NOMO-1 treated with DMSO at 0.1 percent for 48 hours (cell line): ENCODE results near the gene ACTN4.
A peak's percentile ranks its signal among the peaks of the same experiment; 100 is the strongest.

ENCODE experiments used
- DNase-seq: peaks from one replicate; lab custom pipeline; 2025; ENCODE audit not compliant: unreplicated experiment; lab: John Stamatoyannopoulos, UW

ACTN4 gene

DNA sequence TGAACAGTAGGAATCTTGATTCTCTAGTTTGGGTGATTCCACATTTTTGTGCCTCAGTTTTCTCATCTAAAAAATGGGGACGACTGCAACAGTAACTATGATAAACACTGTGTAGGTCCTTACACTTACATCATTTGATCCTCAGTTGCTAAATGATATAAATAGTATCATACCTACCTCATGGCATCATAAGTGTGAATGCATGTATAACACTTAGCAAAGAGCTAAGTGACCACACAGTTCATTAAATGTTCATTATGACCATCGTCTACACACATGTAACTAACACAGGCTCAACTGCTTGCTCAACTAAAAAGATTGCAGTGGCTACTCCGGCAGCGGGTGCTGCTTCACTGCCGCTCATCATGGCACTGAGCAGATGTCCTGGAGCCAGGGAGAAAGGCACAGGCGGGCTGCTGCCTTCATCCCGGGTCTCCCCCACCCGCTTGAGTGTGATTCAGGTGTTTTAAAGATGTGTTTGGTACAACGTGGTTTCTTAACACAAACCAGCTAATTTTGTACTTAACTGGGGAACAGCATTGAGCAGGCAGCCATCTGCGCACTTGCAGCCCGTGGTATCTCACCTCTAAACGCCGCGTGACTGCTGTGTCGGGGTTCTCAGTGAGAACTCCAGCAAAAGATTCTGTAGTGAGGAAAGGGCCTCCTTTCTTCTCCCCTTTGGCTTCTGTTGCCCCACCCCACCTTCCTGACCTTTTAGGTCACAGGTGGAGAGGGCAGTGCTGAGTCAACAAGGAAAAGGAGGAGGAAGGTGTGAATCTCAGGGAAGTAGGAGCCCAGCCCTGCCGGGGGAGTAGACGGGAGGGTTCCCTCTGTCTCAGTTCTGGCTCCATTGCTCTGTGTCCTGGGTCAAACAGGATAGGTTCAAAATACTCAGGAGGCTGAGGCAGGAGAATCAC is 11.7 kb upstream of the ACTN4 start:
- DNase-seq: no peak

DNA sequence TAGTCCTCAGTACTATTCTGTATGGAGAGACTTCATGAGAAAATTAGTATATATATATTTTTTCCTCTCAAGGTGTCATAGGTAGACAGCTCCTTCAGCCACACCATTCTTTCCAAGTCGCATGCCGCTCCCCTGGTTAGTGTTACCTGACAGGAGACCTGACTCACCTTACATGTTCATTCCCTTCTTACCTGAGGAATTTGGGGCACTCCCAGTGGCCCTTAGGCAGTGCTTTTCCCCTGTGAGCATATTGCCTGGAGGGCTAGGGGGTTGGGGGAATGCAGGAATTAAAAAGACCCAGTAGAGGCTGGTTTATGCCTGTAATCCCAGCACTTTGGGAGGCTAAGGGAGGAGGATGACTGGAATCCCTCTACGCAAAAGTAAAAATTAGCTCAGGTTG is 9.0 kb upstream of the ACTN4 start:
- no peak for DNase-seq

- DNase-seq: no peak
Measured at GRCh38 chr19:38639679-38640078, 7.8 kb upstream of the ACTN4 start.

- no peak for DNase-seq
Measured at GRCh38 chr19:38640368-38640767, 7.1 kb upstream of the ACTN4 start.

DNA sequence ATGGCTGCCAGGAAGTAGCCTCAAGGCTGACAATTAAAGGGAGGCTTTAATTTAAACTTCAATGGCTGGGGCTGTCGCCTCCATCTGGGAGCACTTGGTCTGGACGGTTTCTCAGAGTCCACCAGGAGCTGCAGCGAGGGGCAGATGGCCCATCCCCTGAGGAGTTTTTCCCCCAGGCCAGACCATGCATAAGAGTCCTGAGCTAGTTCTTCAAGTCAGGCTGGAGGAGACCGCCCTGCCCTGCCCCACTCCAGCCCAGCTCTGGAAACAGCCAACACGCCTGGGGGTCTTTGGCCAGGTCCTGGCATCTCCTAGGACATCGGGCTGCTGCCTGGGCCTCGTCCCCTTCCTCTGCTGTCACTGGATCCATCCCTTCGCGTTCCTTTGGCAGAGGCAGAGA is 5.3 kb upstream of the ACTN4 start:
- DNase-seq: no peak

- DNase-seq: no peak
Measured at GRCh38 chr19:38644719-38645118, 2.7 kb upstream of the ACTN4 start.

DNA sequence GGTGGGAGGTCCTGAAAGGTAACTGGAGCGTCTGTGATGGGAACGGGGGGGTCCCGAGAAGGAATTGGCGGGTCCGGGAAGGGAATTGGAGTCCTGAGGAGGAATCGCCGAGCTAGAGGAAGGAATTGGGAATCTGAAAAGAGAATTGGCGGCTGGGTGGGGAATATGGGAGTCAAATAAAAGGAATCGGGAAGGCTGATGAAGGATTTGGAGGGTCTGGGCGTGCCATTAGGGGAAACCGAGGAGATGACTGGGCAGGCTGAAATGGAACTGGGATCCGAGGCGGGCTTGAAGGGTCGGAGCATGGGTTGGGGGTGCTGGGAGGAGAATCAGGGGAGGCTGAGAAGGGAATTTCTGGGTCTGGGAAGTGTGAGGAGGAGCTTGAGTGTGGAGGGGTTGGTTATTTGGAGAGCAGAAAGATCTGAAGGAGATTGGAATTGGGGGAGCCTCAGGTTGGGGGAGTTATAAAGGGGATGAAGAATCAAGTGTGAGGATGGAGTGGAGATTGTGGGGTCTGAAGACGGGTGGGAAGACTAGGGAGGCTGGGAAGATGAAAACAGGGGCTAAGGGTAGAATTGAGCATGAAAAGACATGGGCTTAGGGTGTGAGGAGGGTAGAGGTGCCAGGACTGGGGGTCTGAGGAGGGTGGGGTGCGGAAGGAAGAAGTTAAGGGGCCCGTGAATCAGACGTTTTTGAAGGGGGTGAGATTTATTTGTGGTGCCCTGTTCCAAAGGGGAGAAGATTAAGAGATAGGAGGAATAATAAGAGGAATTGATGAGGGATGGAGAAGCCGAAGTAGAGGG is 718 bp downstream of the ACTN4 start:
- no peak for DNase-seq

DNA sequence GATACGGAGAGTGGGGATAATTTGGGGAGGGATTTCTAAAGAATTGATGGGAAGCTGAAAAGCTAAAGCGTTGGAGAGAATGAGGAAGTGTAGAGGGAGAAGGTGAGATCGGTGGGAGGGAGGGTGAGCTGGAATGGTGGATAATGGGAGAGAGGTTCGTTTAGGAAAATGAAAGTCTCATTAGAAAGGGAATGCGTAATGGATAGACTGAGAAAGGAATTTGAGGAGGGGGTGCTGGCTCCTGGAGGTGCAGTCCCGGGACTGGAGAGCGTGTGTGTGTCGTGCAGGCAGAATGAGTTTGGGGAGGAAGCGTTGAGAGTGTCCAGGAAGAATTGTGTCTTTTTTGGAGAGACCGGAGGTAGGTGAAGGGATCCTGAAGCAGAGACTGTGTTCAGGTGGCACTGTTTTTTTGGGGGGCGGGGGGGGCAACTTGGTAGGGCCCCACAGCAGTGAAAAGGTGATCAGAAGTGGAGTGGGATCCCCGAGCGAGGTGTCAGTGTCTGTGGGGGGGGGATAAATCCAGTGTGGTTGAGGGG is 1.4 kb downstream of the ACTN4 start:
- peak; percentile 20 for DNase-seq

DNA sequence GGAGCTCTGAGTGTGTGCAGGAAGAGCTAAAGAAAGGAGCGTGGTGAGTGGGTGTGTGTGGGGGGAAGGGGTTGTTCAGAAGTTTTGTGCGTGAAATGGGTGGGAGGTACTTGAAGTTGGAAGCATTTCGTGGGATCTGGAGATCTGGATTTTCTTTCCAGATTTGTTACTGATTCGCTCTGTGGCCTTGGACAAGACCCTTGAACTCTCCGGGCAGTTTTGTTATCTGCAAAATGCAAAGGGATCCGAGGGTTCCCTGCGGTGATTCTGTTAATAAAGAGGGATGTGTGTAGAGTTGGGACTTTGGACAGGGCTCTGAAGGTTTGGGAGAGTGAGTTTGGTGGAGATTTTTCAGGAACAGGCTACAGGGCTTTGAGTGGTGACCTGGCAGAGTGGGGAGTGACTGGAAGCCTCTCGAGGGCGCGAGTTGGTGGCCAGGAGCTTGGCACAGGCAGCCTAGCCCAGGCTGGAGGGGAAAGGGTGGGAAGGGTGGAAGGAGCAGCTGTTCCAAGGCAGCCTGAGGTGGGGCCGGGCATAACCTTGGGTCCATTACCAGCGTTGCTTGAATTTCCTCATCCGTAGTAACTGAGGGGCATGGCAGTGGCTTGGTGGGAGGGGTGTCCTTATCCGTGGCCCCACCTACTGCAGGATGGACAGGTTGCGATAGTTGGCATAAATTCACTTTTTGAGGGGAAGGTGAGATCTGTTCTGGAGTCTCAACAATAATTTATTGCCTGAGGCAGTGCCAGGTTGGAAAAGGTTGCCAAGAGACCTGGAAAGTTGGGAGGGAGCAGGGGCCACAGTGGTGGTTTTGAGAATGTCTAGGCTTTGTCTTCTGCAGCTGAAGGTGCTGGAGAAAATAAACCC is 2.1 kb downstream of the ACTN4 start:
- peak; percentile 13 for DNase-seq

- no peak for DNase-seq
Measured at GRCh38 chr19:38650172-38650775, 2.8 kb downstream of the ACTN4 start.

DNA sequence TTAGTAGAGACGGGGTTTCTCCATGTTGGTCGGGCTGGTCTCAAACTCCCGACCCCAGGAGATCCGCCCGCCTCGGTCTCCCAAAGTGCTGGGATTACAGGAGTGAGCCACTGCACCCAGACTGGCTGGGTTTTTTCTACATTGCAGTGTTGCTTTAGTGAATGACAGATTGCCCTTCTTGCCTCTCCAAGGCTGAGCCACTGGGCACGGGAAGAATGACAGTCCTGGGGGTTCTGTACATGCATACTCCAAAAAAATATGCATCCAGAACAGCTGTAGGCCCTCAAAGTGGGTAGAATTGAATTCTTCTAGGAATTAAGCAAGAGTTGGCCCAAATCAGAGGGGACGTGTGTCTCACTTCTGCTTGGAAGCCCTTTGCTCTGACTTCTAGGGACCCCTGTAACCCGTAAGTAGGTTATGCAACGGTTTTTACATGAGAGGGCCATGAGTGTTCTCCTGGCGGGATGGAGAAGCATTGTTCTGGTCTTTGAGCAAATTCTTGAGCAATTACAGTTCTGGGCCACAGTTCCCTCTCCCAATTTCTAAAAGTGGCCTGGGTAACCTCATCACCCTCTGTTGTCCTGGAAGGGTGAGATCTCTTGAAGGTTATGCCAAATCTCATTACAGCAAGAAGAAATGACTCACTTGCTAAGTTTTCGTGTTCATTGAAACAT is 3.6 kb downstream of the ACTN4 start:
- peak; percentile 61 for DNase-seq

- peak; percentile 39 for DNase-seq
Measured at GRCh38 chr19:38653028-38653571, 5.7 kb downstream of the ACTN4 start.

DNA sequence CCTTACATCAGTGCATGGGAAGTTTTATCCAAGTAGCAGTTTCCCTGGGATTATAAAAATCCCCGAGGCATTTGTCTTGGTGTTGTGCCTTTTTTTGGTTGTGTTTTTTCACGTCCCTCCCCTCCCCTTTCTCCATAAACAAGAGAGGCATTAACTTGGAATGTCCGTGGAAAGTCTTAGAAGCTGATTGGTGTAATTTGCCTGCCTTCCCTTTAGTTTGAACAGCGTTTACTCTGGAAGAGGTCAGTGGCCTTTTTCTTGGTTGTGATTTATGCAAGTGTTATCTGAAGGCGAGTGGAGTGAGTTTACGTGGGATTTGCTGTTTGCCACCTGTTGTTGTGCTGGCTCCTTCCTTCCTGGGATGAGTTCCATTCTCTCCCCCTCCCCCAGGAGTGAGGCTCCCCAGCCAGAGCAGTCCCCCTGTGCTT is 7.2 kb downstream of the ACTN4 start:
- DNase-seq: no peak

GRCh38 chr19:38655148-38655824 is 7.8 kb downstream of the ACTN4 start:
- DNase-seq: no peak

- peak; percentile 29 for DNase-seq
Measured at GRCh38 chr19:38656171-38656981, 8.9 kb downstream of the ACTN4 start.

DNA sequence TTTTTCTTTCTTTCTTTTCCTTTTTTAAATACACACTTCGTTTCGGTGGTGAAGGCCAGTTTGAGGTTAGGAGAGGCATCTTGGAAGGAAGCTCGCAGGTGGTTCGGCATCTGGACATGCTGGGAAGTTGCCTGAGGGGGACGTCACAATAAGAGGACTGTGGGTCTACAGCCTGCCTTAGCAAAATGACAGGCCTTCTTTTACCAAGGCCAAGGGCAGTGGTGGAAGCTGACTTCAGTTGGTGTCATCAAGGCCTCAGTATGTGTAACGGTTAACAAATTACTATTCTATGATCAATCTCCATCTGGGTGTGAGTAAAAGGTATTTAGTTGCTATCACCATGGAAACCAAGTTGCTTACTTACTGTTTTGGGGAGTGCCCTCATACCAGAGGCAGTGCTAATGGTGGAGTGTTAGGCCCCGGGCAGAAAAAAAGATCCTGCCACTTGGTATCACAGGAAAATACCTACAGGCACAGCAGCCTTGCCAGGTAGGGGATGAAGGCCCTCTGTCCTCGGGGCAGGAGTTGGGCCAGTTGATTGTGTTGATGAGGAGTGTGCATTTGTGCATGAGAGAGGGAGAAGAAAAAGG is 10.3 kb downstream of the ACTN4 start:
- DNase-seq: no peak

- DNase-seq: no peak
Measured at GRCh38 chr19:38658462-38659306, 11.2 kb downstream of the ACTN4 start.
